Fibroblast of upper back skin (primary cell): Measurements from ENCODE around the gene PDLIM3.
"Not testable (repeated sequence)": the region's sequence is repeated elsewhere in the genome, so short reads cannot be mapped to it uniquely, and the experiment has no call there.

ENCODE experiments used
- DNase-seq: peaks from one replicate; pipeline ENCODE4 v3.0.0-alpha.2; 2013

Gene PDLIM3

GRCh38 chr4:185550933-185551332 is 15.6 kb upstream of the PDLIM3 start:
- DNase-seq, result no peak

GRCh38 chr4:185549095-185549639 is 13.9 kb upstream of the PDLIM3 start:
- DNase-seq, result no peak

GRCh38 chr4:185548587-185548986 is 13.3 kb upstream of the PDLIM3 start:
- no peak for DNase-seq

GRCh38 chr4:185546335-185546734 is 11.0 kb upstream of the PDLIM3 start:
- no peak for DNase-seq

GRCh38 chr4:185542626-185543315 is 7.5 kb upstream of the PDLIM3 start:
- peak; percentile 73 for DNase-seq

GRCh38 chr4:185541251-185541727 is 6.0 kb upstream of the PDLIM3 start:
- DNase-seq, result no peak

GRCh38 chr4:185540487-185541120 is 5.3 kb upstream of the PDLIM3 start:
- no peak for DNase-seq

GRCh38 chr4:185540040-185540439 is 4.7 kb upstream of the PDLIM3 start:
- no peak for DNase-seq

GRCh38 chr4:185538806-185539205 is 3.5 kb upstream of the PDLIM3 start:
- no peak for DNase-seq

GRCh38 chr4:185536411-185536709 is 1.1 kb upstream of the PDLIM3 start:
- DNase-seq, result no peak

- DNase-seq, result no peak
Observed at GRCh38 chr4:185535612-185536410, 504 bp upstream of the PDLIM3 start.

- no peak for DNase-seq
Observed at GRCh38 chr4:185534511-185534865, 819 bp downstream of the PDLIM3 start.

GRCh38 chr4:185532795-185533324 is 2.4 kb downstream of the PDLIM3 start:
- DNase-seq, result no peak

GRCh38 chr4:185532293-185532692 is 3.0 kb downstream of the PDLIM3 start:
- no peak for DNase-seq

GRCh38 chr4:185531654-185532053 is 3.7 kb downstream of the PDLIM3 start:
- not testable (repeated sequence) for DNase-seq

GRCh38 chr4:185529413-185529812 is 5.9 kb downstream of the PDLIM3 start:
- no peak for DNase-seq

- DNase-seq, result peak; percentile 48
Observed at GRCh38 chr4:185524888-185525863, 10.1 kb downstream of the PDLIM3 start.

GRCh38 chr4:185523862-185524261 is 11.4 kb downstream of the PDLIM3 start:
- DNase-seq, result no peak

GRCh38 chr4:185522451-185522850 is 12.9 kb downstream of the PDLIM3 start:
- DNase-seq, result no peak

GRCh38 chr4:185520119-185520518 is 15.2 kb downstream of the PDLIM3 start:
- DNase-seq, result peak; percentile 24

GRCh38 chr4:185518494-185518893 is 16.8 kb downstream of the PDLIM3 start:
- DNase-seq, result no peak

- no peak for DNase-seq
Observed at GRCh38 chr4:185518069-185518468, 17.2 kb downstream of the PDLIM3 start.
